Medulla oblongata (tissue), 1 donor: Measurements from ENCODE around the gene CLEC4M.
A peak's percentile ranks its signal among the peaks of the same experiment; 100 is the strongest.
"Not testable (repeated sequence)": the region's sequence is repeated elsewhere in the genome, so short reads cannot be mapped to it uniquely, and the experiment has no call there.

Experiments used
- DNase-seq: peaks from one replicate; pipeline ENCODE4 v3.0.0-alpha.2; 2015; ENCODE audit errors: extremely low spot score

CLEC4M gene

DNA sequence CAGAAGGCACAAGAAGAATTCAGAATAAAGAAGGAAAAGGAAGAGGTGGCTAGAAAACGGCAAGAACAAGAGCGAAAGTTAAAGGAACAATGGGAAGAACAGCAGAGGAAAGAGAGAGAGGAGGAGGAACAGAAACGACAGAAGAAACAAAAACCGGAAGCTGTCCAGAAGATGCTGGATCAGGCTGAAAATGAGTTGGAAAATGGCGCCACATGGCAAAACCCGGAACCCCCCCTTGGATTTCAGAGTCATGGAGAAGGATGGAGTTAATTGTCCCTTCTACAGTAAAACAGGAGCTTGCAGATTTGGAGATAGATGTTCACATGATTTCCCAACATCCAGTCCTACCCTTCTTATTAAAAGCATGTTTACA, 22.4 kb upstream of the CLEC4M start:
- DNase-seq: no peak

DNA sequence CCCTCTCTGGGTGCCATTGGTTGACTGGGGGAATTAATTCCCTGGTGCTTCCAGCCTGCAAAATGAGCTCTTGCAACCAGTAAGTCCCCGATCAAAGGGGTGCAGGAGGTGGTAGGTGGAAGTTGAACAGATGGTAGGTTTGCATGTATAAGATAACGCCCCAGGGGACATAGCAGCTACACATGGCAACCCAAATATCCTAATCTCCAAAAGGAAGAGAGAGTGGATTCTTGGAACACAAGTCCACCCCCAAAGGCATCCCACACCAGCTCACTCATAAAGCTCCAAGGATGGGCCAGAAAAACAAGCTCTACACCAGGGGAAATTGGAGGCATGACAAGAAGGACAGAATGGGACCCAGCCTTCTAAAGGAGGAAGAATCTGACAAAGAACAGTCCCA, 20.5 kb upstream of the CLEC4M start:
- no peak for DNase-seq

DNA sequence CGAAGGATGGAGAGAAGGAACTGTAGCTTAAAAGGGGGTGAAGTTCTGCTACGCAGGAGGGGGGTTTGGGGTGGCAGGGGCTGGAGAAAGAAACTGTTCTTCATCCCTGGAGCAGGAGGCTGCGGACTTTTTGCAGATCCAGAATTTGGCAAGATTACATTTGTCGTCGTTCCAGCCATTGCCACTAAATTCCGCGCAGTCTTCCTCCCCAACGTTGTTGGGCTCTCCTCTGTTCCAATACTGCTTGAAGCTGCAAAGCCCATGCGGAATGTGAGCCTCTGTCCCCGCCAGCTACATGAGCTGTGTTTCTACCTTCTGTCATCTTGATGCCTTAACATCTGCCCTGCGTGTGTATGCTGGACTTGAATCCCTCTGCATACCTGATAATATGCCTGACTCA, 20.1 kb upstream of the CLEC4M start:
- no peak for DNase-seq

DNA sequence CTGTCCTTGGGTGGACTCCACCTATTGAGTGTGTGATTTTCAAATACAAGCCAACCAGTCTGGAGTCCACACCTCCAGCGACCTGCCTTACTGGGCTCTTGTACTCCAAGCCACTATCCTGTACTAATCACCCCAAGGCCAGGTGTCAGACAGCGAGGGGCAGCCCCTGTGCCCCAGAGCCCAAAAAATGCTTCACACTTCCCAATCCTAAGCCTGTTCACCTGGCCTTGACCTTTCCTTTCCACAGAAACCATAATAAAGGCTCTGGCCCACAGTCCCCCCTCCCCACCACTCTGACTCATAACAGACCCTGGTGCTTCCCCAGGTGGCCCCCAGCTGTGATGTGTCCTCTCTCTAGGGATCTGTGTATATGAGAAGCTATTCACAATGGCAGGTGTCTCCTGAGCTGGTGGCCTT, 19.6 kb upstream of the CLEC4M start:
- no peak for DNase-seq

DNA sequence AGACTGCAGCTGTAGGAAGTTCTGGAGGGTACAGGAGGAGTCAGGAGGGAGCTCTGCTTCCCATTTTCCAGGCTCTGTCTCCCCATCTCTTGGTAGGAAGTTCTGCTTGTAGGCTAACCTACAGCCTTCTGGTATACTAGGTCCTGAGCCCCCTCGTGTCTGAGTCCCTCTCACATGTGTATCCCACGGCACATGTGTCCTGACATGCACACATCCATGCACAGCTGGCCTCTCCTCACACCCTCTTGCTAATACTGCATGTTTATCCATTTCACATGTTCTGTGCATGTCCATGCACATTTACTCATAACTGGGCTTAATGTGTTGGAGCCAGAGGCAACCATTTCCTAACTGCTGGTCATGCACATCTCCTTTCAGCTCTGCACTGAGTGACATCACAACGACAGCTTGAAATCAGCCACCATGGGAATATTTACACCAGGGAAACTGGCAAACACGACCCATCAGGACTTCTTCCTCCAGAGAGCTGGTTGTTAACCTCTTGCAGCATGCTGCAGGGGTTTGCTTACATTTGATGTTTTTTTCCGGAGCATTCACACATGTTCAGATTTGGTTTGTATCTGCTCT, 18.8 kb upstream of the CLEC4M start:
- DNase-seq: no peak

DNA sequence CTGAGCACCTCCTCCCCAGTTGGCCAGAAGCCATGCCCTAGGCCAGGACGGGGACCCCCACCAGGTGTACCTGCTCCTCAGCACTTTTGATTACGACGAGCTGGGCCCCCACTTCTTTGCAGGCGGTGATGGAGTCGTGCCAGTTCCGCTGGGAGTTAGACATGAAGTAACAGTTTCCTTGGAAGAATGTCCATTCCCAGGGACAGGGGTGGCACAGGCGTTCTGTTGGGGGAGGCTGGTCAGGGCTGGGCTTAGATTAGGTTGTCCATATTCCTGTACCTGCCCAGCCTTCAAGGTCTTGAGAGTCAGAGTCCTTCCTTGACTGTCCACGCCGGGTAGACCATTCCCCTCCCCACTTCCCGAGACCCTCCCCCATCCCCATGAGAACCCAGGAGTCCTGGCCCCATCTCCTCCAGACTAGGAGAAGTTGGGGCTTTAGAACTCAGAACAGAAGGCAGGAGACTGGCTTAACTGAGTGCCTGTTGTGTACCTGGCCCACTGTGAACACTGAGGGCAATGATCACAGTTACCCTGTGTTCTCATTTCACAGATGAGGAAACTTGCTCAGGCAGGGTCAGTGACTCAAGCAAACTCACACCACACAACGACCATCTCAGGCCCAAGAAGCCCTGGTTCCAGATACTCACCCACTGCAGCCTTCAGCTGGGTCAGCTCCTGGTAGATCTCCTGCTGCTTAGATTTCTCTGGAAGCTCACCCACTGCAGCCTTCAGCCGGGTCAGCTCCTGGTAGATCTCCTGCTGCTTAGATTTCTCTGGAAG, 18.0 kb upstream of the CLEC4M start:
- no peak for DNase-seq

DNA sequence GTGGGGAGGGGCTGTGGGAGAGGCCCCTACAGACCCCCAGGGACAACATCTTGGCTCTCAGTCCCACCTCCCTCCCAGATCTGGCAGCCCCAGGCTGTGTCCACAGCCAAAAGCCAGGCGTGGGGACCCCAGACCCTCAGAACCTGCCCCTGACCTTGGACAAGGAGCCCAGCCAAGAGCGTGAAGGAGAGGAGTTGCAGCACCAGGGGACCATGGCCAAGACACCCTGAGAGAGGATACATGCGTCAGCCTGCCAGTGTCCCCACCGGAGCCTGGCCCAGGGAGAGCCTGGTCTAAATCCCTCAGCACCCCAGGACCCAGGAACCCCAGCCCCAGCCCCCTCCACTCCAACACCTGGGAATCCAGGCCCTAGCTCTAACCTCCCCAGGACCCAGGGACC, 16.7 kb upstream of the CLEC4M start:
- DNase-seq: not testable (repeated sequence)

DNA sequence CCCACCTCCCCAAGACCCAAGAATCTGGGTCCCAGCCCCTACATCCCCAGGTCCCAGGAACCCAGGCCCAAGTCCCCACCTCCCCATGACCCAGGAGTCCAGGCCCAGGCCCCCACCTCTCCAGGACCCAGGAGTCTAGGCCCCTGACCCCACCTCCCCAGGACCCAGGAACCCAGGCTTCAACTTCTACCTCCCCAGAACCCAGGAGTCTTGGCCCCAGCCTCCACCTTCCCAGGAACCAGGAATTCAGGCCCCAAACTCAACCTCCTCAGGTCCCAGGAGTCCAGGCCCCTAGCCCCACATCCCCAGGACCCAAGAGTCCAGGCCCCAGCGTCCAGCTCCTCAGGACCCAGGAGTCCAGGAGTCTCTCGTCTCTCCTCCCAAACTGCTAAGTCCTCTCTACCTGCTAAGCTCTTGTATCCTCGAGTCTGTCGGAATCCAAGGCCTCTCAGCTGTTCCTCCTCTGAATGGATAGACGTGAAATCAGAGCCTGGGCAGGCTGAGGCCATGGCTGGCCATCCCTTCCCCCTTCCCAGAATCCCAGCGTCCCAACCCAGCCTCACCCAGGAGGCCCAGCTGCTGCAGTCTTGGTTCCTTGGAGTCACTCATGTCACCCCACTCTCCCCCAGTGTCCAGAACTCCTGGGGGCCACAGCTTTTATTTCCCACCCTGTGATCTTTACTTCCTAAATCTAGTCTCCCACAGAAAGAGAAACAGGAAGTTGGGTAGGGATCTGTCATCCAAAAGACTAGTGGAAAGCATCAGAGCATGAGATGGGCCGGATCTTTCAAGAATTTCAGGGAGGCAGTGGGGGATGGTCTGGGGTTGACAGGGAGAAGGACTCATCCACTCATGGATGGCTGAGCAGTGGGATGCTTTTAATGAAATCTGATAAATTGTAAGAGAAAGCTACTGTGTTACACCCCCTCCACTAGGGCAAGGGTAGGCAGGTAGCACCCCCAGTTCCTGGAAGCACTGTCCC, 15.8 kb upstream of the CLEC4M start, which contains the start of gene CD209:
Gene CD209 (minus strand): TSS at position 632 of the 982 bp plus-strand sequence. CDS start 23 bp downstream, at position 609.
- DNase-seq: peak; percentile 6

DNA sequence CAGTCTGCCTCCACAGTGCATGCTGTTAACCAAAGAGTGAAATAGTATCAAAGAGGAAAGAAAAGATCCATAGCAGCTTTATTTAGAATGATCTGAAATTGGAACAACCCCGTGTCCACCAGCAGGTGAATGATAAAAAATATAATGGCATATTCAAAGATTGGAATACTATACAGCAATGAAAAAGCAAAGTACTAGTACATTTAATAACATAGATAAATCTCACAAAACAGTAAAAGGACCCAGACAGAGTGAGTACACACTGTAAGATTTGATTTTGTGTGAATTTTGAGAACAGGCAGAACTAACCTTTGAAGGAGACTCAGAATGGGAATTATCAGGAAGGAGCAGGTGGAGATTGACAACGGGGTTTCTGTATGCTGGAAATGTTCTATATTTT, 14.9 kb upstream of the CLEC4M start:
- no peak for DNase-seq

DNA sequence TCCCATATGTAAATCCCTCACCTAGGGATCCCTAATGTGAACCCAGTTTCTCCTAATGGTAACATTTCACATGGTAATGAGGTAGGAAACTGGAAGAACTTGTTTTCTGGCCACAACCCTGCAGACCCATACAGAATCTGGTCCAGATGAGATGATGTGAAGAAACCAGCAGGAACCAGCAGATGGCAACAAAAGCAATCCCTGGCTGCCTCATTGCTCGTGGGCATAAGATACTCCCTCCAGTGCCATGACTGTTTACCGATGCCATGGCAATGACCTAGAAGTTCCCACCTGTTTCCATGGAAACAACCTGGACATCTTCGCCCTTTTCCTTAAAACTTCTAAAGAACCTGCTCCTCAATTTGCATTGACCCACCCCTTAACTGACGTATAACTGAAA, 14.3 kb upstream of the CLEC4M start:
- DNase-seq: no peak

DNA sequence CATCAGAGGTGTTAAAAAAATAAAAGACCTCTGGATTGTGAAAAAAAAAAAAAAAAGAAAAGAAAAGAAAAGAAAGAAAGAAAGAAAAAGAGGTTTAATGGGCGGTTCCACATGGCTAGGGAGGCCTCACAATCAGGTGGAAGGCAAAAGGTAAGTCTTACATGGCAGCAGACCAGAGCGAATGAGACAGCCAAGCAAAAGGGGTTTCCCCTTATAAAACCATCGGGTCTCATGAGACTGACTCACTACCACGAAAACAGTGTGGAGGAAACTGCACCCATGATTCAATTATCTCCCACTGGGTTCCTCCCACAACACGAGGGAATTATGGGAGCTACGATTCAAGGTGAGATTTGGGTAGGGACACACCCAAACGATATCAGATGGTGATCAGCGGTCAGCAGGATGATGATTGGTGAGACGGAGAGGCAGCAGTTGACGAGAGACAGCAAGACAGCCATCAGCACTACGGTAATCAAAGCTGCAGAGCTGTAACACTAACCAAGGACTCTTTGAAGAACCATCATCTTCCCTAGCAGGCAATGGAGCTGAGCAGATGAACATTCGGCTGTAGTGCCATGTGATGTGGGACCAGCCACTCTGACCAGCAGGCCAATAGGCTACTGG, 11.8 kb upstream of the CLEC4M start:
- no peak for DNase-seq

DNA sequence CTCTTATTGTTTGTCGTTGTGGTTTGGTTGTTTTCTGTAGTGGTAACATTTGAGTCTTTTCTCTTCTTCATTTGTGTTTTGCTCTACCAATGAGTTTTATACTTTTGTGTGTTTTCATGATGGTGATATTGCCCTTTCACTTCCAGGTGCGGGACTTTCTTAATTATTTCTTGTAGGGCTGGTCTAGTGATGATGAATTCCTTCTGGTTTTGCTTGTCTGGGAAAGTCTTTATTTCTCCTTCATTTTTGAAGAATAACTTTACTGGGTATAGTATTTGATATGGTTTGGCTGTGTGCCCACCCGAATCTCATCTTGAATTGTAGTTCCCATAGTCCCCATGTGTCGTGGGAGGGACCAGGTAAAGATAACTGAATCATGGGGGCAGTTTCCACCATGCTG, 6.8 kb upstream of the CLEC4M start:
- no peak for DNase-seq

DNA sequence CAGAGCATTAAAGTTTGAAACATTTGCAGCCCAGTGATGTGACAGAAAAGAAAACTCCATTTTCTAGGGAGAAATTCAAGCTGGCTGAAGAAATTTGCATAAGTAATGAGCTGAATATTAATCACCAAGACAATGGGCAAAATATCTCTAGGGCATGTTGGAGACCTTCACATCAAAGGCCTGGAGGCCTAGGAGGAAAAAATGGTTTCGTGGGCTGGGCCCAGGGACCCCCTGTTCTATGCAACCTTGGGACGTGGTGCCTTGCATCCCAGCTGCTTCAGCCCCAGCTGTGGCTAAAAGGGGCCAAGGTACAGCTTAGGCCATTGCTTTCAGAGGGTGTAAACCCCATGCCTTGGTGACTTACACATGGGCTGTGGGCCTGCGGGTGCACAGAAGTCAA, 5.7 kb upstream of the CLEC4M start:
- DNase-seq: no peak

DNA sequence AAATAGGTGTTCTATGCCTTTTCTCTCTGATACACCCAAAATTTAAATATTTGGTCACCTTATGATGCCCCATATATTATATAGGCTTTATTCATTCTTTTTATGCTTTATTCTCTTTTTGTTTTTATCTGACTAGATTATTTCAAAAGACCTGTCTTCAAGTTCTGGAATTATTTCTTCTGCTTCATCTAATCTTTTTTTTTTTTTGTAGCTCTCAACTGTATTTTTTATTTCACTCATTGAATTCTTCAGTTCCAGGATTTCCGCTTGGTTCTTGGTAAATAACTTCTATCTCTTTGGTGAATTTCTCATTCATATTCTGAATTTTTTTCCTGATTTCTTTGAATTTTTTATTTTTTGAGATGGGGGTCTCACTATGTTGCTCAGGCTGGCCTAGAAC, 3.9 kb upstream of the CLEC4M start:
- DNase-seq: no peak

DNA sequence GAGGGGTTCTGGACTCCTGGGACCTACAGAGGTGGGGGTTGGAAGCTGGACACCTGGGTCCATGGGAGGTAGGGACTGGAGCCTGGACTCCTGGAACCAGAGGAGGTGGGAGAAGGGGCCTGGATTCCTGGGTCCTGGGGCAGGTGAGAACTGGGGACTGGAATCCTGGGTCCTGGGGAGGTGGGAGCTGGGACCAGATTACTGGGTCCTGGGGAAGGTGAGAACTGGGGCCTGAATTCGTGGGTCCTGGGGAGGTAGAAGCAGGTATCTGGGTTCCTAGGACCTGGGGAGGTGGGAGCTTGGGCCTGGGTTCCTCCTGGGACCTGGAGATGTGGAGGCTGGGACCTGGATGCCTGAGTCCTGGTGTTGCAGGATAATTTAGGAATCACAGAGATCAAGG, 653 bp downstream of the CLEC4M start:
- DNase-seq: no peak

DNA sequence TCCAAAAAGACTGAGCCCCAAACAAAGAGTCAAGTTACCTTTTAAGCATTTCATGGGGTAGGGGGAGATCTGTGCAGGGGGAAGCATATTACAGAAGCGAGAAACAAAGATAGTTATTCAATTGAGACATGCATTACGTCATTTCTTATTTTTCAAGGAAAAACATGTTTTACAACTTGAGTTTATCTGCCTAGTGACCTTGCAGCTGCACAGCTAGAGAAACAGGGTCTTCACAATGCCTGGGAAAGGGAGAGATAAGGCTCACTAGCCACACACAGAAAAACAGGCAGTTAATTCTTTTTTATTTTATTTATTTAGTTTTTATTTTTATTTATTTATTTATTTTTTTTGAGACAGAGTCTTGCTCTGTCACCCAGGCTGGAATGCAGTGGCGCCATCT, 1.1 kb downstream of the CLEC4M start:
- not testable (repeated sequence) for DNase-seq

DNA sequence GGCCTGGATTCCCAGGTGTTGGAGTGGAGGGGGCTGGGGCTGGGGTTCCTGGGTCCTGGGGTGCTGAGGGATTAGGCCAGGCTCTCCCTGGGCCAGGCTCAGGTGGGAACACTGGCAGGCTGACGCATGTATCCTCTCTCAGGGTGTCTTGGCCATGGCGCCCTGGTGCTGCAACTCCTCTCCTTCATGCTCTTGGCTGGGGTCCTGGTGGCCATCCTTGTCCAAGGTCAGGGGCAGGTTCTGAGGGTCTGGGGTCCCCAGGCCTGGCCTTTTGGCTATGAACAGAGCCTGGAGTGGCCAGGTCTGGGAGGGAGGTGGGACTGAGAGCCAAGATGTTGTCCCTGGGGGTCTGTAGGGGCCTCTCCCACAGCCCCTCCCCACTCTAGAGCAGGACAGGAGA, 2.0 kb downstream of the CLEC4M start:
- not testable (repeated sequence) for DNase-seq

DNA sequence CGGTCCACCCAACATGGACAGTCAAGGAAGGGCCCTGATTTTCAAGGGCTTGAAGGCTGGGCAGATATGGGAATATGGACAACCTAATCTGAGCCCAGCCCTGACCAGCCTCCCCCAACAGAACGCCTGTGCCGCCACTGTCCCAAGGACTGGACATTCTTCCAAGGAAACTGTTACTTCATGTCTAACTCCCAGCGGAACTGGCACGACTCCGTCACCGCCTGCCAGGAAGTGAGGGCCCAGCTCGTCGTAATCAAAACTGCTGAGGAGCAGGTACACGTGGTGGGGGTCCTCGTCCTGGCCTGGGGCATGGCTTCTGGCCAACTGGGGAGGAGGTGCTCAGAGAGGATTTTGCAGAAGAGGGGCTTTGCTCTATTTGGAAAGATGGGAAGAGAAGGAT, 3.5 kb downstream of the CLEC4M start:
- DNase-seq: no peak

DNA sequence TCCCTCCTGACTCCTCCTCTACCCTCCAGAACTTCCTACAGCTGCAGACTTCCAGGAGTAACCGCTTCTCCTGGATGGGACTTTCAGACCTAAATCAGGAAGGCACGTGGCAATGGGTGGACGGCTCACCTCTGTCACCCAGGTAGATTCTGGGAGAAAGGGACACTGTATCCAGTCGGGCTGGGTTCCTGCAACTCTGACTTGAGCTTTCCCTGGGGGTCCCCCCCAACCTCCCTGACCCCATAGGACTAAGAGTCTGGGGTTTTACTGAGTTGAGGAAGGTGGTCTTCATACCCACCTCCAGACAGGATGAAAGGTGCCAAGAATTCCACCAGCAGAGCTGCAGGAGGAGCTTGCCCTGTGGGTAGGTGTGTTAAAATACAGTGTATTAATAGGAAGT, 4.4 kb downstream of the CLEC4M start:
- no peak for DNase-seq

DNA sequence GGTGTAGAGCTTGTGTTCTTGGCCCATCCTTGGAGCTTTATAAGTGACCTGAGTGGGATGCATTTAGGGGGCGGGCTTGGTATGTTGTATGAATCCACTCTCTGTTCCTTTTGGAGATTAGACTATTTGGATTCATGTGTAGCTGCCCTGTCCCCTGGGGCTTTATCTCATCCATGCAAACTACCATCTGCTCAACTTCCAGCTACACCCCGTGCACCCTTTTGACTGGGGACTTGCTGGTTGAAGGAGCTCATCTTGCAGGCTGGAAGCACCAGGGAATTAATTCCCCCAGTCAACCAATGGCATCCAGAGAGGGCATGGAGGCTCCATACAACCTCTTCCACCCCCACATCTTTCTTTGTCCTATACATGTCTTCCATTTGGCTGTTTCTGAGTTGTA, 6.1 kb downstream of the CLEC4M start:
- no peak for DNase-seq

DNA sequence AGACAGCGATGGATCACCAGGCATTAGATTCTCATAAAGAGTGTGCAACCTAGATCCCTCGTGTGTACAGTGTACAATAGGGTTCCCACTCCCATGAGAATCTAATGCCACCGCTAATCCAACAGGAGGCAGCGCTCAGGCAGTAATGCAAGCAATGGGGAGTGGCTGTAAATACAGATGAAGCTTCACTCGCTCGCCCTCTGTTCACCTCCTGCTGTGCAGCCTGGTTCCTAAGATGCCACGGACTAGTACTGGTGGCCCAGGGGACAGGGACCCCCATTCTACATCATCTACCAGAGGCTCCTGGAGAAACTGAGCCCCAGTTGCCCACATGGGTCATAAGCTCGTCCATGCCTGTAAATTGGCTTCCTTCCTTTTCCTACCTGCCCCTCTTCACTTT, 8.0 kb downstream of the CLEC4M start:
- DNase-seq: no peak

DNA sequence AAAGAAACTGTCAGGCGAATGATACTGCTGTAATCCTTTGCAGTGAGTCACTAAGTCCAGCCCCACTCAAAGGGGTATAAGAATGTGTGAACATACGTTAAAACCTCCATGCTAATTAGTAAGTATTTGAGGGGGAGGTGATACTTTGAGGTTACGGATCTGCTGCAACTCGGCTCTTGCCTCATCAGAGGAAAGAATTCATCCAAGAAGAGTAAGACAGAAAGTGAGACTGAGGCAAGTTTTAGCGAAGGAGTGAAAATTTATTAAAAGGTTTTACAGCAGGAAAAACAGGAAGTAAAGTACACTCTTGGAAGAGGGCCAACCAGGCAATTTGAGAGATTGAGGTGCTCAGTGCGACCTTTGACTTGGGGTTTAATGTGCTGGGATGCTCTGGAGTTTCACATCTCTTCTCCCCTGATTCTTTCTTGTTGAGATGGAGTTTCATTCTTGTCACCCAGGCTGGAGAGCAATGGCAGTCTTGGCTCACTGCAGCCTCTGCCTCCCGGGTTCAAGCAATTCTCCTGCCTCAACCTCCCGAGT, 9.8 kb downstream of the CLEC4M start:
- DNase-seq: no peak
